ENCODE data around the gene MINPP1.

DNA sequence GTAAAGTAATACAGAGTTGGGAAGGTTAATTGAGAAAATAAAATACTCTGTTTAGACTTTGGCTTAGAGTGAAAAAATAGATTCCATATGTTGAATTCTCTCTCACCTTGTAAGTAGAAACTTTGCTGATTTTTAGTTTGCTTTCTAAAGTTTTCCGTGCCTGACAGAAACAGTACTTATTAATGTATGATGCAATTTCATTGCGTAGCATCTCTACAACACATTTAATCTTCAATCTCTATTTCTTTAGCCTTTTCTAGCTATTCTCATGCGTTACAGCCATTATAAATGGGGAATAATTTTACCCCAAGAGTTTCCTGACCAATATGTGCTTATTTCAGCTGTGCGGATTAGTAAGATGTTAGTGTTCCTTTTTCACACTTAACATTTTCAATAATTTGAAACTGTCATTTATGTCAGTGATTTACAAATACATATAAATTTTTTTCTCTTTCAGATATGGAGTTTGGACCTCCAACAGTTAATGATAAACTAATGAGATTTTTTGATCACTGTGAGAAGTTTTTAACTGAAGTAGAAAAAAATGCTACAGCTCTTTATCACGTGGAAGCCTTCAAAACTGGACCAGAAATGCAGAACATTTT lies 3.3 kb downstream of the MINPP1 start:
- no peak for TF ChIP-seq CTCF (conservative IDR thresholded peaks at IDR 0.05; ENCODE audit: low read depth, low read length)
- no peak for TF ChIP-seq EZH2 (IDR thresholded peaks at IDR 0.05; ENCODE audit: low read length, unreplicated experiment)
- TF ChIP-seq EZH2phosphoT487 (IDR thresholded peaks at IDR 0.05; ENCODE audit: borderline replicate concordance, low read length): no peak

Data from PC-3 (cell line).